ENCODE measurements around the gene REPS1.

DNA sequence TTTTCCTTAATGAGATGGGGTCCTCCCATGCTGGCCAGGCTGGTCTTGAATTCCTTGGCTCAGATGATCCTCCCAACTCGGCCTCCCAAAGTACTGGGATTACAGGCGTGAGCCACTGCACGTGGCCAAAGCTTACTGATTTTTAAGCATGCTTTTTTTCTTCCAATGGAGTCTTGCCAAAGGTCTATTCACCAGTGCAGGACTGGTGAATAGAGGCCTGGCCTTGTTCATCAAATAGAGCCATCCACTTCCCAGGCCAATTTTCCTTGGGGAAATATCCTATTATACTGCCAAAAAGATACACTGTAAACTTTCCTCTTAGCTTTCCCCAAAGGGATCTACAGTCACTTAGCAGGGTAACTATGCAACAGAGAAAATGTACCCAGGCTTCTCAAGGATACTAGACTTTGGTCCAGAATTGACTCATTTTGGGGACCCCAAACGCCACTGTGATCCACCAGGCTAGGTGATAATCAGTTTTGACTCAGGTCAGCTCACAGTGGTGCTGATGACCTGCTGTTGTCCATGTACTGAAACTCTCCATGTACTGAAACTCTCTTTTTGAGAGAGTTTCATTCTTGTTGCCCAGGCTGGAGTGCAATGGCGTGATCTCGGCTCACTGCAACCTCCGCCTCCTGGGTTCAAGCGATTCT lies 91.8 kb downstream of the REPS1 start:
- TF ChIP-seq, protein P1, sequence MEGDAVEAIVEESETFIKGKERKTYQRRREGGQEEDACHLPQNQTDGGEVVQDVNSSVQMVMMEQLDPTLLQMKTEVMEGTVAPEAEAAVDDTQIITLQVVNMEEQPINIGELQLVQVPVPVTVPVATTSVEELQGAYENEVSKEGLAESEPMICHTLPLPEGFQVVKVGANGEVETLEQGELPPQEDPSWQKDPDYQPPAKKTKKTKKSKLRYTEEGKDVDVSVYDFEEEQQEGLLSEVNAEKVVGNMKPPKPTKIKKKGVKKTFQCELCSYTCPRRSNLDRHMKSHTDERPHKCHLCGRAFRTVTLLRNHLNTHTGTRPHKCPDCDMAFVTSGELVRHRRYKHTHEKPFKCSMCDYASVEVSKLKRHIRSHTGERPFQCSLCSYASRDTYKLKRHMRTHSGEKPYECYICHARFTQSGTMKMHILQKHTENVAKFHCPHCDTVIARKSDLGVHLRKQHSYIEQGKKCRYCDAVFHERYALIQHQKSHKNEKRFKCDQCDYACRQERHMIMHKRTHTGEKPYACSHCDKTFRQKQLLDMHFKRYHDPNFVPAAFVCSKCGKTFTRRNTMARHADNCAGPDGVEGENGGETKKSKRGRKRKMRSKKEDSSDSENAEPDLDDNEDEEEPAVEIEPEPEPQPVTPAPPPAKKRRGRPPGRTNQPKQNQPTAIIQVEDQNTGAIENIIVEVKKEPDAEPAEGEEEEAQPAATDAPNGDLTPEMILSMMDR (IDR thresholded peaks at IDR 0.05), result no peak
- no peak for TF ChIP-seq POLR2A (IDR thresholded peaks at IDR 0.05)
